HG02981 (cell line): Measurements from ENCODE around the gene GNAS-AS1.
"Not testable (repeated sequence)": the region's sequence is repeated elsewhere in the genome, so short reads cannot be mapped to it uniquely, and the experiment has no call there.

Experiments used
- ATAC-seq: cut with Tn5 transposase; IDR thresholded peaks from one replicate; pipeline ENCODE4 v1.9.1; 2021; ENCODE audit warnings: mild to moderate bottlenecking, moderate library complexity; ENCODE audit not compliant: unreplicated experiment

Gene GNAS-AS1

DNA sequence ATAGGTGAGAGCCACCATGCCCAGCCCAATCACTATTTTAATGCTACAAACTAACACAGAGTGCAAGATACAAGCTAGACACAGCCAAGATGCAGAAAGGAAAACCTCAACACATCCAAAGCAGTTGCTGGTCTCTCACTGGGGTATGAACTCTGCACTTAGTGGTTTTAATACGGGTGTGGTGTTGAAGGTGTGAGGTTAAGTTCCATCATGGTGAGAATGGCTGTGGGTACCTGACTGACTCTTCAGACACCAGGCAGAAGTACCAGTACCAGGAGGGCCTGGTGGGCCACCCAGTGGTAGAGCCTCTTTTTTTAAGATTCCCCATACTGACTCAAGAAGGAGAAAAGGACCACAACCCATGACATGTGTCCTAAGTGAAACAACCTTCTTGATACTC, 13.0 kb downstream of the GNAS-AS1 start:
- ATAC-seq: no peak

DNA sequence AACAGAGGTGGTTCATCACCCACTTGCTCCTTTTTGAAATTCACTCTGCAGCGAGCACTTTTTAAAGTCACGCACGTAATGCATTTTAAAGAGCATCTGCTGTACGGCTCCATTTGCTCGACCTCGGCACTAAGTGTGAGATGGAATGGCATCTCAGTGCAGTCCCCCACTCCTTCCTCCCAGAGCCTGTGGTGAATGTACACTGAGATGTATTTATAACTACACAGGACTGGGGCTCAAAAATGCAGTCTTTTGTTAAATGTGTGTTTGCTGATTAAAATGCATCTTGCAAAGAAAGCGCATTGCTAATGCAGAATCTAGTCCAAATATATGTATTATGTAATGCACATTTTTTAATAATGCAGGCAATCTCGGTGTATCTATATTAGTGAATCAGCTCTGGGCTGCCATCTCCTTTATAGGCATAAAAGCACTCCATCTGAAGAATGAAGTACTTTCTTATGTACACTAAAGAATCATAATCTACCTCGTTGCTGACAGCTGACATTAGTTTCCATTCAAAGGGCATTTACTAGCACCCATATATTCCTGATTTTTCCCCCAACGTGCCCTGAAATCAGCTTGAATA, 14.0 kb downstream of the GNAS-AS1 start:
- ATAC-seq: no peak

DNA sequence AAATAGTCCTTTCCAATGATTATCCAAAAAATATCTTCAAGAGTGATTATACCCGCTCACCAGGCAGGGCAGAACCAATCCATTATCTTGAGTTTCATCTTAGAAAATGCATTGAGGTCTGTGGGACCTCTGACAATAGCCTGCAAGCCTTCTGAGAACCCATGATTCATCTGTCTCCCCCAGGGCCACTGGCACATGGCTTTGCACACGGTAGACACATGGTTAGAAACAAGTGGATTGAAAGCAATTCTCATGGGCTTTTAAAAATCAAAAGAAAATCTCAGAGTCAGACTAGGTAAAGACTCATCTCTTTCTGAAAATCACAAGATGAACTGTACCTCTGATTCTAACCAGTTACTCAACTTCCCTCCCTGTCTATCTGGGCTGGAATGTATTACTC, 15.5 kb downstream of the GNAS-AS1 start:
- ATAC-seq: no peak

DNA sequence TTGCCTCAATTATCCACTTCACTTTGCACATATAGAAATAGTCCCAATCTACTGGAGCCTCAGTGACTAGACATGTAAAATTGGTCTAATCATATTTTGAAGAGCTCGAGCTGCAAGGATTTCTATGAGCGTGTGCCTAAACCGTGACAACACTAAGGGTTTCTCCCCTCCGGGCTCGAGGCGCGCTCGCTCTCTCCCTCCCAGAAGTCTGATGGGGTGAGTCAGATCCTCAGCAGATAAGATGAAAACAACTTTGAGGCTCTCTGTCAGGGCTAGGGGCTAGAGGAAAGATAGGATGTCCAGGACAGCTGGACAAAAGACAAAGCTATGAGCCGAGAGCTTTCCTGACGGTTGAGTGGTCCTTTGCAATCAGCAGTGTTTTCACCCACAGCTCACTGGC, 16.8 kb downstream of the GNAS-AS1 start:
- ATAC-seq: no peak

DNA sequence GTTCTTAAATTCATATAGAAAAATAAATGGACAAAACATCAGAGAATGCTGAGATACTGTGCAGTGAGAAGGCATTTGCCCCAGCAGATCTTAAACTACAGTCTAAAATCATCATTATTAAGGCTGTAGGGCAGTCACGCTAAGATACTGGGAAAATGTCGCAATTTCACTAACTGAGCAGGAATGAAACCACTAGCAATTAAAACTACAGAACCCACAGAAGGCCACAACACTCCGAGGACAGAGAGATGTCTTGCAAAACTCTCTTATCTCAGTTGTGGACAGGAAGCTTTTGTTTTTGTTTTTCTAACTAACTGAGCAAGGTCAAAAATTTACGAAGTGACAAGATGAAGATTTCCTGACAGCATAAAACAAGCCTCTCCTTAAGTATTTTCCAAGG, 18.2 kb downstream of the GNAS-AS1 start:
- ATAC-seq: no peak

DNA sequence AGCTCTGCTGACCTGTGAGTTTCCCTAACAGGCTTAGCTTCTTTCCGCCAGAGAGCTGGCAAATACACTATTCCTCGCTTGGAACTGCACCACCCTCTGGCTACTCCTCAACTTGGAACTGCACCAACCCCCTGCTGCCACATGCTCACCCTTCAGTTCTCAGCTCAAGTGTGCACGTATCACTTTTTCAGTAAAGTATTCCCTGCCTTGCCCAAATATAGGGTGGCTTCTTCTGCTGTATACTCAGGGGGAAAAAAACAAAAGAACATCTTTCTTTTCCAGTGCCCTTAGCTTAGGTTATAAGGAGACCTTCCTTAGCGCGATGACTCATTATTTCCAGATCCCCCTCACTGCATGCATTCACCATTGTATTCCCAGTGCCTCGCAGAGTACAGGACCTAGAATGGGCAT, 21.2 kb downstream of the GNAS-AS1 start:
- ATAC-seq: no peak

DNA sequence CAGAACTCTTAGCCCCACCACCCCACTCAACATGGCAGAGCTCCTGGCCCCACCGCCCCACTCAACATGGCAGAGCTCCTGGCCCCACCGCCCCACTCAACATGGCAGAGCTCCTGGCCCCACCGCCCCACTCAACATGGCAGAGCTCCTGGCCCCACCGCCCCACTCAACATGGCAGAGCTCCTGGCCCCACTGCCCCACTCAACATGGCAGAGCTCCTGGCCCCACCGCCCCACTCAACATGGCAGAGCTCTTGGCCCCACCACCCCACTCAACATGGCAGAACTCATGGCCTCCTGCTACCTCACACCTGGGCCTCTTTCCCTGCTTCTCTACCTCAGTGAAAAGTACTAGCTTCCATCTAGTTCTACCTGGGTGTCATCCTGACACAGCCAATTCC, 21.9 kb downstream of the GNAS-AS1 start:
- ATAC-seq: not testable (repeated sequence)

DNA sequence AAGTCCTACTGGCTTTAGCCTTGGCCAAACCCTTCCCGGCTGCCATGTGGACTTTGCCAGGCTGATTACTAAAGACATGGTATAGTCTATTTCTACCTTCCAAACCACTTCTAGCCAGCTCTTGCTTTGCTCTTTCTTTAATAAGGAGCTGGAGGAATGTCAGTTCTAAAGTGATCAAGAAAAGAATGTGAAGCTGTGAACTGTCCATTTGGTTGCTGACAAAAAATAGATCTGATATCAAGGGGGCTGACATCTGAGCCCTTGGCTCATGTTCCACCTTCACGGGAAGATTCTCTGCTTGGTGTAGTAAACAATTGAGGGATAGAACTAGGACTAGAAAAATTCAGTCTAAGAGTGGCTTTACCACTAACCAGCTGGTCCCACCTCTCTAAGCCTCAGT, 22.6 kb downstream of the GNAS-AS1 start:
- ATAC-seq: no peak

DNA sequence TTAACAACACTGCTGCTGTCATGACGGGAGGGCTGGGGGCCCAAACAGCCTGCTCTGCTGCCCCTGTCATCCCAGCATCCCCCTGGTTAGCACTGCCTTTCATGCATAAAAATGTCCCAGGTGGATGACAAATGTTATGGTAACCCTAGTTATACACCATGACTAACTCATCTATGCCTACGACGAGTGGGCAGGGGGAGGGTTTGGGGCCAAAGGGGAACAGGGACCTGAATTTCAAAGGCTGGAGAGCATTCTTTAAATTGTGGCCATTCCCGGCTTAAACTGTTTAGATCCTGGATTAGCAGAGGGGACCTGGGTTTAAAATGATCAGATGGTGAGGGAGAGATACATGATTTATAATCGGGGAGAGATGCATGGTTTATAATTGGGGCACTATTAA, 24.4 kb downstream of the GNAS-AS1 start:
- no peak for ATAC-seq

DNA sequence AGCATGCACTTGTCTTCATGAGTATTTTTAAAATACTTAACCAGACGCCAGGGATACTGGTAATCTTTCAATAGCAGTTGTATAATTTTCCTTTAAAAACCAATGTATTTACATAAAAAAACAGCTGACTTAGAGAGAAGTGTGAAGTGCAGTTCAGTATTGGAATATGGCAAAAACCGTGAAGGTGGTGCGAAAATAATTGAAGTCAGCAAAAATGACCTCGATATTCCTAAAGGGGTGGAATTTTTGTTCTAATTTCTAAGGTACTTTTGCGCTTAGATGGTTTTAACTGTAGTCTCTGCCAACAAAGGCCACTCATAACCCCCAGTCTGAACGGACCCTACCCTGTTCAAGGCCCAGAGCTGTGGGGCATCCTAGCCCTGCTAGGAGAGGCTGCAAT, 25.3 kb downstream of the GNAS-AS1 start:
- no peak for ATAC-seq

DNA sequence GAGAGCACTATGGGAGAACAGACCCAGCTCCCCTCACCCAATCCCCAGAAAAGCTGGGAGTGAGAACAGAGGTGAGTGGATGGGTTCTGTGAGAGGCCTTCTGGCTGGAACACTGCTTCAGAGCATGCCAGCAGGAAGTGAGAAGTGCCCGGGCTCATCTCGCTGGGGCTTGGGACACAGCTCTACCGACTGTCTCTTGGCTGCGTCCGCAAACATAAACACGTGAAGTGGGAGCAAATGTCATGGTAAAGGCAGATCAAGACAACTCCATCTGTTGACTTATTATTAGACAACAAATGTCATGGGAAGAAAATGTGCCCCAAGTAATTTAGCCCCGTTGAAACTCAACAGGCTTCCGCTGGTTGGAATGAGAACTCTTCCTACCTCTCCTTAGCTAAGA, 25.9 kb downstream of the GNAS-AS1 start:
- no peak for ATAC-seq

DNA sequence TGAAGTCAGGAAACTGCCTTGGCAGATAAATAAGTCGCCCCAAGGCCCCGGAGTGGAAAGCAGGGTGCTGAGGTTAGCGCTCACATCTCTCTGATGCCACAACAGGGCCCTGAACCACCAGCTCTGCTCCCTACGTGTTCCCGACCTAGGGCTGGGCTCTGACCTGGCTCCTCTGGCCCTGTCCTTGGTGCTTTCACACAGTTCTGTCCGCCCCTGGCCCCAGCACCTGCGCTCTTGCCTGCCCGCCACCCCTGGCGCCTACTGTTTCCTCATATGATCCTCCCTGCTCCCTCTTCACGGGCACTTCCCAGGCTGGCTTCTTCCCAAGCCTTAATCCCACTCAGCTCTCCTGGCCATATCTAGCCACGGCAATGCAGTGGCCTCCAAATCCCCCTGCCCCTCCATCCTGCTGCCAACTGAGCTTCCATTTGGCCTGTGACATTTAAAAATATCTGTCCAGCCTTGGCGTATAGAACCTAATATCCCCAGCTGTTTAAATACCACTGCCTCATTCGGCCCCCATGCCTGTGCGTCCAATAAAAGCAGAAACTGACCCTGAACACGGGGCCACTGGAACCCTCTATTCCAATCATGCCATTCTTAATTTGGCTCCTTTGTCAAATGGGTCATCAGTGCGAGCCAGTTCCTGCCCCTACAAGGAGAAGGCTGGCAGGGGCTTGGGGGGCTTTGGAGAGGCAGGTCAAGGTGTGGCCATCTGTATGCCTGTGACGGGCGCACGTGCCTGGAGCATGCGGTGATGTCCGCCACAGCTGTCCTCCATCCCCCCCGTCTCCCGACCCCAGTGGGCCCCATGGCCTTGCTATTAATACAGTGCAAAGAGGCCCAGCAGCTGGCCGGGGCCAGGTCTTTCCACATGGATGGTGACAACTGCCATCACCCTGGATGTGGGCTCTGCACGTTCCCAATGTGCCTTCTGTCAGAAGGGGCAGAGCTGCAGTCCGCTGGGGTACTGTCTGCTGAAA, 27.7 kb downstream of the GNAS-AS1 start:
- ATAC-seq: no peak

DNA sequence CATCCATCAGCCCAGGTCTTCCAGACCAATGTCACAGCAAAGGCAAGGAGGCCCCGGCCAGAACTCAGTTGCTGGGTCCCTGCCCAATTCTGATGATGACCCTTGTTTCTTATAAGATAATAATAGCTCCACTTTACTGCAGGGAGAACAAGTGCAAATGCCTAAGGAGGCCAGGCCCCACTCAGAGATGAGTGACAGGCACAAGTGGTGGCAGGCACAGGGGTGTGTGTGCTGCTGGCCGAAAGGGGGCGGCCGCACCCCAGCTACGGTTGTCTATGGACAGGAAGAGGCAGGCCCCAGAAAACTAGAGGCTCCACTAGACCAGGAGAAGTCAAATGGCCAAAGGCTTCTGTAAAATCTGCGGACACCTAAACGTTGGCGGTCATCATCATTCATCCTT, 28.6 kb downstream of the GNAS-AS1 start:
- no peak for ATAC-seq

DNA sequence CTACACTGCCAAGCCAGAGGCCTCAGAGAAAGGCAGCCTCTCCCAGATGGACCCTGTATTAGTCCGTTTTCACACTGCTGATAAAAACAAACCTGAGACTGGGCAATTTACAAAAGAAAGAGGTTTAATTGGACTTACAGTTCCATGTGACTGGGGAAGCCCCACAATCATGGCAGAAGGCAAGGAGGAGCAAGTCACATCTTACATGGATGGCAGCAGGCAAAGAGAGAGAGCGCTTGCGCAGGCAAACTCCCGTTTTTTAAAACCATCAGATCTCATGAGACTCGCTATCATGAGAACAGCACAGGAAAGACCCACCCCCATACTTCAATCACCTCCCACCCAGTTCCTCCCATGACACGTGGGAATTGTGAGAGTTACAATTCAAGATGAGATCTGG, 30.2 kb downstream of the GNAS-AS1 start:
- ATAC-seq: not testable (repeated sequence)

DNA sequence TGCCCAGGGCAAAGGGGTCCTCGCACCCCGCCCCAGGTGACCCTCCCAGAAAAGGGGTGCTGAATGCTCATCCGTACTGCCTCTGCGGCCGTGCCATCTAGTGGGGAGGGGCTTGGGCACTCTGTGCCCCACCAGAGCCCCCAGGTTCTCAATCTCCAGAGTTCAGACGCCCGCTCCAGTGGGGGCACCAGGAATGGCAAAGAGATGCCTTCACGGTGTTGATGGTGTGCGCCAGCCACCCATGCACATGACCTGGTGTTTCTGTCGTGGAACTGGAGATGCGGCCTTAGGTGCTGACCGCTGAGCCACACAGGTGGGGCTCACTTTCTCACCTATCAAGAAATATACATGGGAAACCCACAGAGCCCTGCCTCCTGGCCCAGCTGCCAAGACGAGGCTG, 30.8 kb downstream of the GNAS-AS1 start:
- no peak for ATAC-seq

DNA sequence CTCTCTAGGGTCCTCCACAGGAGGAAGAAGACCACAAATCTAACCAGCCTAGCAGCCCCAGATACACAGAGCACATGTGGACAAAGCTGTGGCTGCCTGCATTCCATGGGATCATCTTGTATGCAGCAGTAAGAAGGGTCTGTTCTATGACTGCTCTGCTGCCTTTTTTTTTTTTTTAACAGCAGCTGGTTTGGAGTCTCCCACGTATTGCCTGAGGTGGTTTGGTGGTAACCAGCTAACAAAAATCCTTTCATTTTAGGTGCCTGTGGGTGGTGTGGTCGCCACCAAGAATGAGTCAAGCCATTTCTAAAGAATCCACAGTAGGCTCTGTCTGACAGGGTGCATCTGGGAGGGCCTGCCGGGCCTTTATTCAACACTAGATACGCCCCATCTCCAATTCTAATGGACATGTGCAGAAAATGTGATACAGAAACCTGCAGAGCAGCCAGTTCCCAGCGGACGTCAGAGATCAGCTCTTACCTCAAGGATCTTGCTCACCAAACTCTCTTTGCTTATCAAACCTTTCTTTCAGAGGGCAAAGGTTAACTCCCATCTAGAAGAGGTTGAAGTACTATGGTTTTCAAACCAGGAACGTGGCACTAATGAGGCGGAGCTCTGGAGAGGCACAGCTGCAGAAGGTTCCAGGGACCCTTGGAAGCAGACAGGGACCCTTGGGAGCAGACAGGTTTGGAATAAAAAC, 32.0 kb downstream of the GNAS-AS1 start:
- no peak for ATAC-seq

DNA sequence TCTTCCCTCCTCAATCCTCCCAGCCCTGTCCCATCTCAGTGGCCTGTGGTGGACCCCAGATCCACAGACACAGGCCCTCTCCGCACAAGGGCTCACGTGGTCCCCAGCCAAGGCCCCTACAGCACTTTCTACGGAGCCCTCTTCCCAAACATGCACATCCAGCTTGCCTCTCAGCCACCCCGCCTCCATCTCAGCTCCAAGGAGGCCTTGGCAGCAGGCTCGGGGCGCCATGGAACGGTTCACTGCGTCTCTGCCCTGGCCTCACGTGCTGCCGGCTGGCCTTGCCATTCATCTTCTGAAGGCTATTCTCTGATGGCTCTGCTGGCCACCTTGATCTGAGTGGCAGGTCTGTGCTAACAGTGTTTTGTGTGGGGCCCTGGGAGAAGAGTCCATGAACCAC, 33.0 kb downstream of the GNAS-AS1 start:
- ATAC-seq: no peak

DNA sequence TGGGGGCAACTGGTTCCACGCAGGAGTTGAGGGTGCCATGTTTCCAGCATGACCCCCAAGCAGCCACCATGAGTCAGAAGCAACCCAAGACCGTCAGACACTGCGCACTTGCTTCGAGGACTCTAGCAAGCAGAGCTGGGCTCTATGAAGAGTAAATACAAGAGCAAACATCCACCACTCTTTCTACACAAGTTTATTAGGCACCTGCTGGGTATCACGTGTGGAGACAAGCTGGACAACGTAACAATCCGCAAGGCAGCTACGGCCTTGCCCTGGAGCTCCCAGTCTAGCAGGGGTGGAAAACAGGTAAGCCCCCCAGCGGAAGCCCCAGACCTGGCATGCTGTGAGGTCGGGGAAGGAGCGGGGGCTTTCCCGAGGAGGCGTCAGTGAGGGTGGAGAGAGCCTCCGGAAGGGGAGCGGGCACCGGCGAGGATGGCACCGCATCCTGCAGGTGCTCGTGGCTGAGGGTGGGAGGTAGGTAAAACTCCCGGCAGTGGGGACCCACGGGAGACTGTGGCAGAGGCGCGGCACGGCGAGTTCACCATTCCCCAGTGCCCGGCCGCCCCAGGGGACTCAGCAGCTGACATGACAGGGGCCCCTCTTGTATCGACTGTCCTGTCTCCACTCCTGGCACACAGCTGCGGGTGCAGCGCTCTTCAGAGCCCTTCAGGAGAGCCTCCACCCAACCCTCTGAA, 33.6 kb downstream of the GNAS-AS1 start:
- ATAC-seq: no peak

DNA sequence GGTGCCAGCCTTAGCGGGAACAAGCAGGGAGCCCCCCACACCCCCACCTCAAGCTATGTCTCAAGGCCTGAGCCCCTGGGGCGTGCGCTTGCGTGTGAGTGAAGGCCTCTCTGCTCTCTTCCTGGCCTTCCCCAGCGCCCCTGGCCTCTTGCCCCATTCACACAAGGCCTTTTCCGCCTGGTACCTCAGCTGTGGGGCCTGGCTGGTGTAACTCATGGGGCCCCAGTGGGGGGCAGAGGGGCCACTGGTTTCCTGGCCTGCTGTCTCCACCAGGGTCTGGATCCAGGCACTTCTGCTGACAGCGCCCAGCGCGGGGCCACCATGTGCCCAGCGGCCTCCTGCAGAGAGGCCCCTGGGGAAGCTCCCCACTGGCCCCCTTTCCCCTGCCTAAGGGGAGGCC, 34.7 kb downstream of the GNAS-AS1 start:
- no peak for ATAC-seq

DNA sequence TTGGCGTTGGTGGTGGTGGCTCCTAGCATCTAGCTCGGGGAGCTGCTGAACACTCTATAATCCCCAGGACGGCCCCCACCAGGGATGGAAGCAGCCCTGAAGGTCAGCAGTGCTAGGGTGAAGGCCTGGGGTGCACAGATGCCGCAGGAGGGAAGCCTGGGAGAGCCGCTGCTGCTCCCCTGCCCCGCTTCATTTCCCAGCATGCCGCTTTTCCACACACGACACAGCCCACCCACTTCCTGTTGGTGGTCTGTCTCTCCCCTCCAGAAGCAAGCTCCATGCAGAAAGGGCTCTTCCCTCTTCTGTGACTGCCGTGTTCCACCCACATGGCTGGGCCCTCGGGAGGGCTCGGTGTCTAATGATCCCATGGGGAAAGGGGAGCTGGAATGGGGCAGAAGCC, 35.3 kb downstream of the GNAS-AS1 start:
- no peak for ATAC-seq

DNA sequence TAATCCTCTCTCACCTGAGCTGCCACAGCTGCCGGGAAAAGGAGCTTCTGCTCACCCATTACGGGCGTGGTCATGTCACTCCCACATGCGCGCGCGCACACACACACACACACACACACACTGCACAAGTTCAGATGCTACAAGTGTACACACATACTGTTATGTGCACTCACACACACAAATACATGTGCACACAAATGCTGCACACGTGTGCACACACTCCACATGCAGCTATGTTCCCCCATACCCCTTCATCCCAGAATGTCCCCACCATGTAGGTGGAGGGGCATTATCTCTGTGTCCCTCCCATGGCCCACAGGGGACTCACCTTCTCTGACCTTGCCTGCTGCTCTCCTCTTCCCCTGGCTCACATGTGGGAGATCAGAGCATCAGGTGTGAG, 37.3 kb downstream of the GNAS-AS1 start:
- ATAC-seq: no peak
